Gastroesophageal sphincter (tissue), 4 donors: ENCODE data around the gene GRPEL2. TPM values are rescaled to one million over a fixed set of nuclear protein-coding genes. Genes with fewer than 3 reads are reported as not detected.

Source experiments
- ATAC-seq: fragments of 150-250 bp; one replicate; pipeline ENCODE4 v1.9.1; 2016; ENCODE audit warnings: mild to moderate bottlenecking, moderate library complexity
- H3K27ac ChIP-seq, 4 donors: fragments of 200-600 bp; sonication (generic) in 3 of 4; 1 replicate in 3 of 4; 2 replicates in 1 of 4; pipeline ENCODE4 v1.5.1; 2016 to 2019
- H3K27me3 ChIP-seq: fragments of 200-600 bp; sonication (generic); one replicate; pipeline ENCODE4 v1.5.1; 2019
- H3K36me3 ChIP-seq, 2 donors: fragments of 200-600 bp; sonication (generic); one replicate each; pipeline ENCODE4 v1.5.1; 2019; ENCODE audit warnings: control low read depth in 1 of 2
- H3K4me1 ChIP-seq, 3 donors: fragments of 200-600 bp; sonication (generic); 1 replicate in 2 of 3; 2 replicates in 1 of 3; pipeline ENCODE4 v1.5.1; 2016 to 2019; ENCODE audit warnings: control low read depth in 2 of 3
- H3K4me3 ChIP-seq, 2 donors: fragments of 200-600 bp; sonication (generic); one replicate each; pipeline ENCODE4 v1.5.1; 2019; ENCODE audit warnings: mild to moderate bottlenecking in 1 of 2, moderate library complexity in 1 of 2
- H3K9me3 ChIP-seq, 3 donors: fragments of 200-600 bp; sonication (generic); one replicate each; pipeline ENCODE4 v1.5.1; 2017 to 2019; ENCODE audit warnings: control low read depth in 2 of 3
- EP300 ChIP-seq: sonication (generic); formaldehyde crosslinking; IDR thresholded peaks from one replicate; pipeline ENCODE4 v1.6.1; 2017; ENCODE audit warnings: antibody characterized with exemption, mild to moderate bottlenecking
- POLR2A ChIP-seq, 2 donors: fragments of 450-650 bp; IDR thresholded peaks; one replicate each; pipeline ENCODE4 v1.6.1; 2017; ENCODE audit warnings: antibody characterized with exemption in 2 of 2, mild to moderate bottlenecking in 2 of 2, moderate library complexity in 1 of 2
- POLR2AphosphoS5 ChIP-seq: sonication (generic); formaldehyde crosslinking; IDR thresholded peaks from one replicate; pipeline ENCODE4 v1.6.1; 2017; ENCODE audit warnings: antibody characterized with exemption
- WGBS, 2 donors: methylation state at CpG; one replicate each; pipeline ENCODE4 v1.1.5; 2018; ENCODE audit warnings: low coverage in 1 of 2; 5-methylcytosine and 5-hydroxymethylcytosine counted together
- total RNA-seq, 4 donors: library from RNA; depleted of rRNA; stranded (reverse); fragments of >200 nt; gene quantifications; one replicate each; pipeline ENCODE4 v1.1.0, GENCODE V29; 2016
- TF ChIP-seq, protein P1 (sequence below), 4 experiments: fragments of 200-600 bp in 2 of 4; fragments of 450-650 bp in 2 of 4; sonication (generic) in 1 of 4; IDR thresholded peaks; one replicate each; pipeline ENCODE4 v1.5.1; 2017 to 2019; ENCODE audit warnings: antibody characterized with exemption in 4 of 4, mild to moderate bottlenecking in 2 of 4, moderate library complexity in 2 of 4

Gene GRPEL2
- total RNA-seq, 4 donors from 2014 or later = 9.3 to 12.0 (median 11.1) TPM

DNA sequence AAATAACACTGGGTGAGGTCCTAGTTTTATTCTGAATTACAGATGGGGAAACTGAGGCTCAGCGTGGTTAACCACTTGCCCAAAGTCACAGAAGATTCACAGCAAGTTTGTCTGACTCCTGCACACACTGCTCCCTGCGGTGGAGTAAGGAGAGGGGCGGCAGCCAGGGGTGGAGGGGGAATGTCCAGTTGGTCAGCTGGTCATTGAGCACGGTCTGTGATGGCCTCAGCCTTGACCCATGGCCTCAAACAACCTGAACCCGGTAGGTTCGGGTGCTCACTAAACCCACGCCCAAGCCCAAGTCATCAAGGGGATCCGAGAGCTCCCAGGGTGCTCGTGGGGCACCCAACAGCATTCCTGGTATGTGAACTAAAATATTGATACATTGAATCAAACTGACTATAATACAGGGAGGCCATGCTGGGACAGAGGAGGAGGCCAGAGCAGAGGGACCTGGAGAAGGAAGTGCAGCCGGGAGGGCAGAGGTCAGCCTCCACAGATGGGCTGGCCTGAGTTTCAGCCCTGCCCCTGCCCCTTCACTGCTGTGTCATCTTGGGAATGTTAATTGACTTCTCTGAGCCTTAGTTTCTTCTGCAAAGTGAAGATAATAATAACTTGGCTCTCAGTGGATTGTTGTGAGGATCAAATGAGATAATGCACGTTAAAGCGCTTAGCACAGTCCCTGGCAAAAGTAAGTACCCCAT, 37.4 kb downstream of the GRPEL2 start:
- H3K9me3 ChIP-seq = no peaks in the 10 kb centered on the region
- no peak for ATAC-seq
- no peaks in the 10 kb centered on the region for H3K27me3 ChIP-seq
- TF ChIP-seq POLR2AphosphoS5 (no peak), EP300 (no peak), POLR2A (IDR thresholded peaks at IDR 0.05) (no peak)
- TF ChIP-seq, protein P1, sequence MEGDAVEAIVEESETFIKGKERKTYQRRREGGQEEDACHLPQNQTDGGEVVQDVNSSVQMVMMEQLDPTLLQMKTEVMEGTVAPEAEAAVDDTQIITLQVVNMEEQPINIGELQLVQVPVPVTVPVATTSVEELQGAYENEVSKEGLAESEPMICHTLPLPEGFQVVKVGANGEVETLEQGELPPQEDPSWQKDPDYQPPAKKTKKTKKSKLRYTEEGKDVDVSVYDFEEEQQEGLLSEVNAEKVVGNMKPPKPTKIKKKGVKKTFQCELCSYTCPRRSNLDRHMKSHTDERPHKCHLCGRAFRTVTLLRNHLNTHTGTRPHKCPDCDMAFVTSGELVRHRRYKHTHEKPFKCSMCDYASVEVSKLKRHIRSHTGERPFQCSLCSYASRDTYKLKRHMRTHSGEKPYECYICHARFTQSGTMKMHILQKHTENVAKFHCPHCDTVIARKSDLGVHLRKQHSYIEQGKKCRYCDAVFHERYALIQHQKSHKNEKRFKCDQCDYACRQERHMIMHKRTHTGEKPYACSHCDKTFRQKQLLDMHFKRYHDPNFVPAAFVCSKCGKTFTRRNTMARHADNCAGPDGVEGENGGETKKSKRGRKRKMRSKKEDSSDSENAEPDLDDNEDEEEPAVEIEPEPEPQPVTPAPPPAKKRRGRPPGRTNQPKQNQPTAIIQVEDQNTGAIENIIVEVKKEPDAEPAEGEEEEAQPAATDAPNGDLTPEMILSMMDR (IDR thresholded peaks at IDR 0.05) = no peak
- H3K4me1 ChIP-seq = peaks cover 0 to 99% (median 19%) of the 10 kb centered on the region in 3 donors
- peak overlapping the region; percentile 39 to 52 for H3K4me3 ChIP-seq
- WGBS, 2 donors = 23 to 25% methylated on average over 3 to 5 of the region's 12 CpGs
- peak overlapping the region; percentile 93 to 99 (median 95) for H3K27ac ChIP-seq
- no peaks in the 10 kb centered on the region for H3K36me3 ChIP-seq

DNA sequence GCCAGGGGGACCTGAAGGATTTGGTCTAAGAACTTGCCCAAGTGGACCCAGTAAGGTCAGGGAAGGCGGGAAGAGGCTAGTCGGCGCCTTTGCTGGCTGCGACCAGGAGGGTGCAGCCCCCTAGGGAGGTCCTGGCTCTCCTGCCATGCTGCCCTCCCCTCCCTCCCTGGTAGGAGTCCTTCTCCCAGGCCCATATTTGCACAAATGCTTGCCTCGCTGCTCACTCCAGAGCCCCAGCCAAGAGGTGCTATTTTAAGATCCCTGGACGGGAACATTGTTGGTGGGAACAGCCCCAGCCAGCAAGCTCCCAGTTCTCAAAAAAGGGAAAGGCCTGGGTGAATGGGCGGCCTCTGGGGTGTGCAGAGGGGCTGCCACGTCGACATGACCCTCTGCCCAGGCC, 38.1 kb downstream of the GRPEL2 start:
- 7 to 18% methylated on average over 2 to 3 of the region's 9 CpGs for WGBS, 2 donors
- Histone ChIP-seq H3K4me1 (peaks cover under 1 to 100% (median 19%) of the 10 kb centered on the region in 3 donors), H3K27ac (peak overlapping the region; percentile 93 to 99 (median 95)), H3K9me3 (no peaks in the 10 kb centered on the region), H3K36me3 (no peaks in the 10 kb centered on the region), H3K27me3 (no peaks in the 10 kb centered on the region), H3K4me3 (peak overlapping the region in 1 of 2 donors; percentile 52)
- TF ChIP-seq, protein P1 (IDR thresholded peaks at IDR 0.05) = peak in 1 of 4 experiments; percentile 13
- TF ChIP-seq EP300 (peak; percentile 36), POLR2A (IDR thresholded peaks at IDR 0.05) (peak; percentile 24 to 31), POLR2AphosphoS5 (peak; percentile 91)
- ATAC-seq = peak; percentile 59

DNA sequence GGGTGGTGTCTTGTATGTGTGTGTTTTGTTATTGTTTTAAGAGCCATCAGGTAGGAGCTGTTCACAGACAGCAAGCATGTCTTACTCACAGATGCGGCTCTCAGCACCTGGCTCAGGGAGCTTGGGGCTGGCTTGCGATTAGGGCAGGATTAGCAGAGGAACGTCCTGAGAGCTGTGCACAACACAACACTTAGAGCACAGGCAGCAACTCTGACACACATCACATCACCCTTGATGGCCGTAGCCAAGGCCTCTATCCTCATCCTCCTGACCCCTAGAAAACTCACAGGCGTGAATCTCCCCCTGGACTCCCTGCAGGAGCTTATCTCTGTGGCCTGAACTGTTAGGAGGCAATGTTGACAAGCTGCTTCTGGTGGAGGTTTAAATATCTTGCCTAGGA, 40.9 kb downstream of the GRPEL2 start:
- peak overlapping the region; percentile 93 to 99 (median 95) for H3K27ac ChIP-seq
- peaks cover 9 to 97% (median 13%) of the 10 kb centered on the region in 3 donors for H3K4me1 ChIP-seq
- 12 to 20% methylated on average over 1 to 4 of the region's 5 CpGs for WGBS, 2 donors
- TF ChIP-seq, protein P1 (IDR thresholded peaks at IDR 0.05) = no peak
- TF ChIP-seq POLR2A (IDR thresholded peaks at IDR 0.05) (peak in 1 of 2 donors; percentile 15), POLR2AphosphoS5 (peak; percentile 77), EP300 (no peak)
- no peak for ATAC-seq
- H3K4me3 ChIP-seq = peak overlapping the region in 1 of 2 donors; percentile 26
- no peaks in the 10 kb centered on the region for H3K36me3 ChIP-seq
- H3K27me3 ChIP-seq = no peaks in the 10 kb centered on the region
- H3K9me3 ChIP-seq = no peaks in the 10 kb centered on the region

DNA sequence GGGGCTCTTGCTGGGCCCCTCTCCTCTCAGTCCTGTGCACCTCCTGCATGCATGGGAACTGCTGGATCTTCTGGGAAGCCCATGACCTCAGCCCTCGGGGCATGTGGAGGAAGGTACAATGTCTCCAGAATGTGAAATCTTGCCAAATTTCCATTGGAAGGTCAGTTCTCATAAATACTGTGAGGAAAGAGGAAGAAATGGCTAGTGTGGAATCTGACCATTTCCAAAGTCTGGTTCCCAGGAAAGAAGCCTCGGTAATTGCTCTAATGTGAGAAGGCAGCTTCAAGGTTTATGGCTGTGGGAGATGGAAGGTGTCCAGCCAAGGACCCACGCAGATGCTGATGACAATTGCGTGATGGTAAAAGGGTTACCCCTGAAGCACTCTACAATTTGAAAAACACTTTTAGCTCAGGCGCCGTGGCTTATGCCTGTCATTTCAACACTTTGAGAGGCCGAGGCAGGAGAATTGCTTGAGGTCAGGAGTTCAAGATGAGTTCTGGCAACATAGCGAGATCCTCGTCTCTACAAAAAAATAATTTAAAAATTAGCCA, 41.9 kb downstream of the GRPEL2 start:
- Histone ChIP-seq H3K4me1 (peaks cover 9 to 97% (median 13%) of the 10 kb centered on the region in 3 donors), H3K27me3 (no peaks in the 10 kb centered on the region), H3K36me3 (no peaks in the 10 kb centered on the region), H3K9me3 (no peaks in the 10 kb centered on the region), H3K27ac (peak overlapping the region; percentile 93 to 99 (median 95)), H3K4me3 (peak overlapping the region in 1 of 2 donors; percentile 26)
- ATAC-seq = no peak
- WGBS, 2 donors = 20% methylated on average over 1 to 8 of the region's 9 CpGs
- TF ChIP-seq POLR2AphosphoS5 (peak; percentile 94), POLR2A (IDR thresholded peaks at IDR 0.05) (no peak), EP300 (no peak)
- TF ChIP-seq, protein P1 (IDR thresholded peaks at IDR 0.05) = no peak
